Activated CD8-positive, alpha-beta T cell treated with anti-CD3 and anti-CD28 coated beads, Interleukin-2, amount 10 ng/mL, durations not matched to agents 7 days and 5 days (primary cell): ENCODE data around the gene MYO5A. TPM values are rescaled to one million over a fixed set of nuclear protein-coding genes. Genes with fewer than 3 reads are reported as not detected.

Source experiments
- ATAC-seq: fragments of 150-1000 bp; cut with Tn5 transposase; one replicate; pipeline ENCODE4 v1.10.0; 2021; ENCODE audit warnings: moderate library complexity
- CTCF ChIA-PET: fragments of 350-600 bp; sonication (Branson Sonifier 250); formaldehyde crosslinking; loops from one replicate; lab custom pipeline; 2021; ENCODE audit warnings: antibody characterized with exemption; lab: Charles Lee
- POLR2A ChIA-PET: fragments of 350-600 bp; sonication (Branson Sonifier 250); formaldehyde crosslinking; loops from one replicate; lab custom pipeline; 2021; ENCODE audit warnings: antibody characterized with exemption; lab: Charles Lee
- DNase-seq: peaks from one replicate; pipeline ENCODE4 v3.0.0-alpha.2; 2020
- H3K27ac Mint-ChIP-seq: one replicate; pipeline ENCODE4 v1.8.0; 2021; ENCODE audit warnings: mild to moderate bottlenecking, mixed read lengths
- H3K27me3 Mint-ChIP-seq: one replicate; pipeline ENCODE4 v1.8.0; 2021; ENCODE audit warnings: low read depth, mixed read lengths
- H3K36me3 Mint-ChIP-seq: one replicate; pipeline ENCODE4 v1.8.0; 2021; ENCODE audit warnings: low read depth, mixed read lengths
- H3K4me1 Mint-ChIP-seq: one replicate; pipeline ENCODE4 v1.8.0; 2021; ENCODE audit warnings: low read depth, mixed read lengths
- H3K4me3 Mint-ChIP-seq: one replicate; pipeline ENCODE4 v1.8.0; 2021; ENCODE audit warnings: mild to moderate bottlenecking, mixed read lengths
- H3K9me3 Mint-ChIP-seq: one replicate; pipeline ENCODE4 v1.8.0; 2022; ENCODE audit warnings: mixed read lengths; ENCODE audit not compliant: insufficient read depth
- total RNA-seq, 2 experiments: library from RNA; stranded (reverse); gene quantifications; one replicate each; pipeline ENCODE4 v1.2.3, GENCODE V29; 2021

MYO5A gene
- total RNA-seq, 2 experiments from 2014 or later, result 34.8 to 37.4 TPM

- ATAC-seq, result no peak
- peak overlapping the region; percentile 0 for H3K27ac Mint-ChIP-seq
- peaks cover 25% of the 10 kb centered on the region for H3K36me3 Mint-ChIP-seq
- DNase-seq, result no peak
- H3K27me3 Mint-ChIP-seq, result no peaks in the 10 kb centered on the region
- peaks cover 32% of the 10 kb centered on the region for H3K4me1 Mint-ChIP-seq
- no peaks in the 10 kb centered on the region for H3K9me3 Mint-ChIP-seq
- H3K4me3 Mint-ChIP-seq, result no peak overlapping the region
- ChIA-PET CTCF (interaction anchor here (1.0 to 7.3 kb wide), 3 partner anchors 81 to 397 kb away, joined by 3 to 73 read pairs (median 3); no protein-coding TSS in a partner anchor), POLR2A (no interaction called here)
Observed at GRCh38 chr15:52337198-52337853, 191.4 kb downstream of the MYO5A start.

- H3K4me3 Mint-ChIP-seq, result no peak overlapping the region
- POLR2A ChIA-PET, result no interaction called here
- H3K27me3 Mint-ChIP-seq, result no peaks in the 10 kb centered on the region
- no peak for ATAC-seq
- no peak overlapping the region for H3K27ac Mint-ChIP-seq
- peaks cover 40% of the 10 kb centered on the region for H3K4me1 Mint-ChIP-seq
- DNase-seq, result no peak
- H3K9me3 Mint-ChIP-seq, result no peaks in the 10 kb centered on the region
- CTCF ChIA-PET, result interaction anchor here (1.0 to 7.3 kb wide), 4 partner anchors 75 to 399 kb away, joined by 3 to 73 read pairs (median 5); no protein-coding TSS in a partner anchor
- peaks cover 25% of the 10 kb centered on the region for H3K36me3 Mint-ChIP-seq
Observed at GRCh38 chr15:52336529-52336928, 192.2 kb downstream of the MYO5A start.

GRCh38 chr15:52334491-52335160, 194.1 kb downstream of the MYO5A start:
- DNase-seq, result no peak
- POLR2A ChIA-PET, result no interaction called here
- Mint-ChIP-seq H3K4me1 (peaks cover 52% of the 10 kb centered on the region), H3K4me3 (no peak overlapping the region), H3K36me3 (peaks cover 23% of the 10 kb centered on the region), H3K27me3 (no peaks in the 10 kb centered on the region), H3K27ac (no peak overlapping the region), H3K9me3 (no peaks in the 10 kb centered on the region)
- CTCF ChIA-PET, result interaction anchor here (1.0 to 7.3 kb wide), 5 partner anchors 78 to 401 kb away, joined by 3 to 73 read pairs (median 3); no protein-coding TSS in a partner anchor
- ATAC-seq, result no peak

GRCh38 chr15:52331490-52332240, 197.0 kb downstream of the MYO5A start:
- H3K4me1 Mint-ChIP-seq, result peaks cover 39% of the 10 kb centered on the region
- ATAC-seq, result peak; percentile 100
- no peaks in the 10 kb centered on the region for H3K9me3 Mint-ChIP-seq
- H3K4me3 Mint-ChIP-seq, result peak overlapping the region; percentile 50
- no peaks in the 10 kb centered on the region for H3K27me3 Mint-ChIP-seq
- H3K36me3 Mint-ChIP-seq, result peaks cover 35% of the 10 kb centered on the region
- peak; percentile 81 for DNase-seq
- ChIA-PET CTCF (interaction anchor here (0.6 to 7.3 kb wide), 42 partner anchors 10 to 886 kb away, joined by 3 to 73 read pairs (median 3); no protein-coding TSS in a partner anchor), POLR2A (interaction anchor here (0.6 to 1.5 kb wide), 4 partner anchors 30 to 402 kb away, joined by 3 to 6 read pairs (median 3); partner anchors contain the start of gene ARPP19)
- H3K27ac Mint-ChIP-seq, result peak overlapping the region; percentile 89

GRCh38 chr15:52329987-52330386, 198.7 kb downstream of the MYO5A start:
- Mint-ChIP-seq H3K27me3 (no peaks in the 10 kb centered on the region), H3K36me3 (peaks cover 35% of the 10 kb centered on the region), H3K4me3 (no peak overlapping the region), H3K27ac (no peak overlapping the region), H3K9me3 (no peaks in the 10 kb centered on the region), H3K4me1 (peaks cover 35% of the 10 kb centered on the region)
- no peak for DNase-seq
- ATAC-seq, result no peak
- POLR2A ChIA-PET, result no interaction called here
- CTCF ChIA-PET, result interaction anchor here (0.9 to 3.8 kb wide), 2 partner anchors 73 to 401 kb away, joined by 3 to 38 read pairs; no protein-coding TSS in a partner anchor

- DNase-seq (no peak), ATAC-seq (no peak)
- H3K36me3 Mint-ChIP-seq, result peaks cover 30% of the 10 kb centered on the region
- ChIA-PET POLR2A (no interaction called here), CTCF (interaction anchor here (0.9 to 2.0 kb wide), 3 partner anchors 67 to 405 kb away, joined by 3 to 17 read pairs (median 3); no protein-coding TSS in a partner anchor)
- peaks cover 35% of the 10 kb centered on the region for H3K4me1 Mint-ChIP-seq
- H3K9me3 Mint-ChIP-seq, result no peaks in the 10 kb centered on the region
- H3K4me3 Mint-ChIP-seq, result no peak overlapping the region
- H3K27me3 Mint-ChIP-seq, result no peaks in the 10 kb centered on the region
- H3K27ac Mint-ChIP-seq, result no peak overlapping the region
Observed at GRCh38 chr15:52329150-52329549, 199.5 kb downstream of the MYO5A start.

GRCh38 chr15:52328680-52329079, 200.0 kb downstream of the MYO5A start:
- Mint-ChIP-seq H3K27me3 (no peaks in the 10 kb centered on the region), H3K4me1 (peaks cover 35% of the 10 kb centered on the region), H3K4me3 (no peak overlapping the region), H3K9me3 (no peaks in the 10 kb centered on the region), H3K36me3 (peaks cover 30% of the 10 kb centered on the region), H3K27ac (peak overlapping the region; percentile 43)
- ChIA-PET POLR2A (no interaction called here), CTCF (interaction anchor here (0.7 to 2.0 kb wide), 6 partner anchors 27 to 409 kb away, joined by 3 to 17 read pairs (median 4); no protein-coding TSS in a partner anchor)
- no peak for DNase-seq
- no peak for ATAC-seq

GRCh38 chr15:52326756-52327155, 201.9 kb downstream of the MYO5A start:
- Mint-ChIP-seq H3K27me3 (no peaks in the 10 kb centered on the region), H3K4me1 (peaks cover 19% of the 10 kb centered on the region), H3K27ac (no peak overlapping the region), H3K4me3 (no peak overlapping the region), H3K36me3 (peaks cover 30% of the 10 kb centered on the region), H3K9me3 (no peaks in the 10 kb centered on the region)
- ChIA-PET POLR2A (no interaction called here), CTCF (interaction anchor here (1.3 to 1.7 kb wide), 2 partner anchors 407 to 409 kb away, joined by 4 read pairs; no protein-coding TSS in a partner anchor)
- ATAC-seq (no peak), DNase-seq (no peak)

- peaks cover 30% of the 10 kb centered on the region for H3K36me3 Mint-ChIP-seq
- H3K27ac Mint-ChIP-seq, result no peak overlapping the region
- H3K27me3 Mint-ChIP-seq, result no peaks in the 10 kb centered on the region
- H3K9me3 Mint-ChIP-seq, result no peaks in the 10 kb centered on the region
- no peak overlapping the region for H3K4me3 Mint-ChIP-seq
- peaks cover 2% of the 10 kb centered on the region for H3K4me1 Mint-ChIP-seq
- ChIA-PET CTCF (interaction anchor here (1.0 to 2.1 kb wide), 3 partner anchors 68 to 410 kb away, joined by 3 to 8 read pairs (median 3); no protein-coding TSS in a partner anchor), POLR2A (interaction anchor here (1.0 kb wide), 1 partner anchor 304 kb away, joined by 3 read pairs; no protein-coding TSS in a partner anchor)
- DNase-seq, result no peak
- ATAC-seq, result no peak
Observed at GRCh38 chr15:52324109-52324508, 204.6 kb downstream of the MYO5A start.

GRCh38 chr15:52318729-52319500, 209.8 kb downstream of the MYO5A start:
- Mint-ChIP-seq H3K4me1 (no peaks in the 10 kb centered on the region), H3K27me3 (no peaks in the 10 kb centered on the region), H3K27ac (no peak overlapping the region), H3K9me3 (no peaks in the 10 kb centered on the region), H3K4me3 (no peak overlapping the region), H3K36me3 (peaks cover 31% of the 10 kb centered on the region)
- POLR2A ChIA-PET, result no interaction called here
- CTCF ChIA-PET, result interaction anchor here (0.7 kb wide), 1 partner anchor 62 kb away, joined by 3 read pairs; no protein-coding TSS in a partner anchor
- DNase-seq (no peak), ATAC-seq (no peak)
